MM.1S (cell line): ENCODE data around the gene MAS1.

Source experiments
- EZH2phosphoT487 ChIP-seq: fragments of 300-600 bp; sonication (generic); IDR thresholded peaks from 2 replicates; pipeline ENCODE4 v1.6.1; 2018; ENCODE audit warnings: antibody characterized with exemption, low read length
- TF ChIP-seq, protein P1 (sequence below): fragments of 300-600 bp; sonication (generic); IDR thresholded peaks from 2 replicates; pipeline ENCODE4 v1.5.1; 2016; ENCODE audit warnings: antibody characterized with exemption, low read length, mixed read lengths

DNA sequence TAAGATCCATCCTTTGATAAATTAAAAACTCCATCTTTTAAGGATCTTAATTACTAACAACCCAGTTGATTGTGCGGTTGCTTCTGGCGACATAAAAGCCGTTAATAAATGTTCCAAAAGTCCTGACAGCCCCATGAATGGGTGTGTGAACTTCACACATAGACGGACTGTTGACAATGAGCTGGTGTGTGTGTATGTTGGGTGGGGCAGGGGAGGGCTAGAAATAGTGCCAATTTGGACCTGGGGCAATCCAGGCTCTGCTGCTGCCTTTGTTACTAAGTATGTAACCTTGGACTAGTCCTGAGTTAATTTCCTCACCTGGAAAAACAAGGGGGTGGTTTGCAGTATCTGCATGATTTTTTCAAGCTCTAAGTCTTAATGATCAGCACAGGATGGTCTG lies 4.2 kb downstream of the MAS1 start:
- TF ChIP-seq EZH2phosphoT487: no peak
- TF ChIP-seq, protein P1, sequence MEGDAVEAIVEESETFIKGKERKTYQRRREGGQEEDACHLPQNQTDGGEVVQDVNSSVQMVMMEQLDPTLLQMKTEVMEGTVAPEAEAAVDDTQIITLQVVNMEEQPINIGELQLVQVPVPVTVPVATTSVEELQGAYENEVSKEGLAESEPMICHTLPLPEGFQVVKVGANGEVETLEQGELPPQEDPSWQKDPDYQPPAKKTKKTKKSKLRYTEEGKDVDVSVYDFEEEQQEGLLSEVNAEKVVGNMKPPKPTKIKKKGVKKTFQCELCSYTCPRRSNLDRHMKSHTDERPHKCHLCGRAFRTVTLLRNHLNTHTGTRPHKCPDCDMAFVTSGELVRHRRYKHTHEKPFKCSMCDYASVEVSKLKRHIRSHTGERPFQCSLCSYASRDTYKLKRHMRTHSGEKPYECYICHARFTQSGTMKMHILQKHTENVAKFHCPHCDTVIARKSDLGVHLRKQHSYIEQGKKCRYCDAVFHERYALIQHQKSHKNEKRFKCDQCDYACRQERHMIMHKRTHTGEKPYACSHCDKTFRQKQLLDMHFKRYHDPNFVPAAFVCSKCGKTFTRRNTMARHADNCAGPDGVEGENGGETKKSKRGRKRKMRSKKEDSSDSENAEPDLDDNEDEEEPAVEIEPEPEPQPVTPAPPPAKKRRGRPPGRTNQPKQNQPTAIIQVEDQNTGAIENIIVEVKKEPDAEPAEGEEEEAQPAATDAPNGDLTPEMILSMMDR: no peak
